Erythroblast (primary cell): ENCODE data around the gene RBM48.

Experiments
- GATA1 ChIP-seq: IDR thresholded peaks from 2 replicates; pipeline ENCODE4 v1.6.1; 2011; ENCODE audit warnings: low read depth, mild to moderate bottlenecking, control low read depth, low read length, moderate library complexity
- POLR2A ChIP-seq: IDR thresholded peaks from 2 replicates; pipeline ENCODE4 v1.6.1; 2011; ENCODE audit warnings: mild to moderate bottlenecking, low read length

- TF ChIP-seq POLR2A (no peak), GATA1 (no peak)
These were observed 22.2 kb upstream of the RBM48 start for GRCh38 chr7:92506363-92506762.
